Type B pancreatic cell (in vitro differentiated cells): ENCODE measurements around the gene MEX3D. TPM values are rescaled to one million over a fixed set of nuclear protein-coding genes. Genes with fewer than 3 reads are reported as not detected.

ENCODE experiments used
- DNase-seq: peaks from one replicate; pipeline ENCODE4 v3.0.0; 2021; ENCODE audit warnings: mixed read lengths; ENCODE audit not compliant: unreplicated experiment; ENCODE audit errors: extremely low spot score
- H3K27ac Mint-ChIP-seq: 2 replicates; pipeline ENCODE4 v1.8.0; 2021; ENCODE audit warnings: mild to moderate bottlenecking, mixed read lengths
- H3K27me3 Mint-ChIP-seq: 2 replicates; pipeline ENCODE4 v1.8.0; 2021; ENCODE audit warnings: mixed read lengths
- H3K36me3 Mint-ChIP-seq: 2 replicates; pipeline ENCODE4 v1.8.0; 2021; ENCODE audit warnings: mixed read lengths
- H3K4me1 Mint-ChIP-seq: one replicate; pipeline ENCODE4 v1.8.0; 2021; ENCODE audit warnings: mixed read lengths; ENCODE audit not compliant: unreplicated experiment
- H3K4me3 Mint-ChIP-seq: 2 replicates; pipeline ENCODE4 v1.8.0; 2021; ENCODE audit warnings: mild to moderate bottlenecking, mixed read lengths
- H3K9me3 Mint-ChIP-seq: 2 replicates; pipeline ENCODE4 v1.8.0; 2021; ENCODE audit warnings: mixed read lengths
- total RNA-seq: library from RNA; stranded (reverse); gene quantifications from 2 replicates; pipeline ENCODE4 v1.2.1, GENCODE V29; 2021; ENCODE audit warnings: low replicate concordance
- TF ChIP-seq, protein P1 (sequence below): fragments of 200-600 bp; sonication (generic); conservative IDR thresholded peaks from 2 replicates; pipeline ENCODE4 v1.5.0; 2021; ENCODE audit warnings: antibody characterized with exemption, mild to moderate bottlenecking

MEX3D gene
- total RNA-seq, 1 donor from 2014 or later = 82.0 TPM

DNA sequence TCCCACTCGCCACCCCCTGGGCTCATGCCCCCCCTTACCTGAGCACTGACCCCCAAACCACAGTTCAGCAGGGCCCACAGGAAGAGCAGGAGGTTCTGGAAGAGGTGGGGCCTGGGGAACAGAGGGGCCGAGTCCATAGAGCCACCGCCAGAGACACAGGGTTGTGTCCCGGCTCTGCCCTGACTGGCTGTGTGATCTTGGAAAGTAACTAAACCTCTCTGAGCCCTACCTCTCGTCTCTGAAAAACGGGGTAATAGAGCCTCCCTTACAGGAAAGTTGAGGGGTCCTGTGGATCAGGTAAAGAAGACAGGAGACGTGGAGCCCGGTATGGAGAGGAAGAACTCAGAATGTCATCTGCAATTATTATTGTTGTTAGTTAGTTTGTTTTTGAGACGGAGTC is 57.3 kb downstream of the MEX3D start:
- peak overlapping the region; percentile 43 for H3K4me3 Mint-ChIP-seq
- H3K4me1 Mint-ChIP-seq = peaks cover 11% of the 10 kb centered on the region
- H3K9me3 Mint-ChIP-seq = peaks cover 3% of the 10 kb centered on the region
- peaks cover 42% of the 10 kb centered on the region for H3K27me3 Mint-ChIP-seq
- H3K36me3 Mint-ChIP-seq = no peaks in the 10 kb centered on the region
- TF ChIP-seq, protein P1, sequence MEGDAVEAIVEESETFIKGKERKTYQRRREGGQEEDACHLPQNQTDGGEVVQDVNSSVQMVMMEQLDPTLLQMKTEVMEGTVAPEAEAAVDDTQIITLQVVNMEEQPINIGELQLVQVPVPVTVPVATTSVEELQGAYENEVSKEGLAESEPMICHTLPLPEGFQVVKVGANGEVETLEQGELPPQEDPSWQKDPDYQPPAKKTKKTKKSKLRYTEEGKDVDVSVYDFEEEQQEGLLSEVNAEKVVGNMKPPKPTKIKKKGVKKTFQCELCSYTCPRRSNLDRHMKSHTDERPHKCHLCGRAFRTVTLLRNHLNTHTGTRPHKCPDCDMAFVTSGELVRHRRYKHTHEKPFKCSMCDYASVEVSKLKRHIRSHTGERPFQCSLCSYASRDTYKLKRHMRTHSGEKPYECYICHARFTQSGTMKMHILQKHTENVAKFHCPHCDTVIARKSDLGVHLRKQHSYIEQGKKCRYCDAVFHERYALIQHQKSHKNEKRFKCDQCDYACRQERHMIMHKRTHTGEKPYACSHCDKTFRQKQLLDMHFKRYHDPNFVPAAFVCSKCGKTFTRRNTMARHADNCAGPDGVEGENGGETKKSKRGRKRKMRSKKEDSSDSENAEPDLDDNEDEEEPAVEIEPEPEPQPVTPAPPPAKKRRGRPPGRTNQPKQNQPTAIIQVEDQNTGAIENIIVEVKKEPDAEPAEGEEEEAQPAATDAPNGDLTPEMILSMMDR = no peak
- peak overlapping the region; percentile 43 for H3K27ac Mint-ChIP-seq
- no peak for DNase-seq

DNA sequence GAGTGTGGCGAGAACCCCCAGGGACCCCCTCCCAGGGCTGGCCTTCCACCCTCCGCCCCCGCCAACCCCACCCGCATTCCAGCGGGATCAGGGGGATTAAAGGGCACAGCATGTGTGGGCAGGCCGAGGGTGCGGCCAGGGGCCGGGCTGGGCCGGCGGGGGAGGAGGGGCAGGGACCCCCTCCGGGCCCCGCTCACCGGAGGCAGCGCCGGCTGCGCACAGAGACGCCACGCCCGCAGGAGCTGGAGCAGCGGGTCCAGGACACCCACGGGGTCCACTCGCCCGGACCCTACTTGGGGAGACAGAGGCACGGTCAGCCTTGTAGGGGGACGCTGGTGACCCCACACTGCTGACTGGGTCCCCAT is 57.7 kb downstream of the MEX3D start:
- TF ChIP-seq, protein P1 = no peak
- H3K4me1 Mint-ChIP-seq = peaks cover 11% of the 10 kb centered on the region
- H3K27me3 Mint-ChIP-seq = peaks cover 43% of the 10 kb centered on the region
- no peak overlapping the region for H3K4me3 Mint-ChIP-seq
- H3K27ac Mint-ChIP-seq = peak overlapping the region; percentile 43
- peak; percentile 68 for DNase-seq
- H3K36me3 Mint-ChIP-seq = no peaks in the 10 kb centered on the region
- peaks cover 3% of the 10 kb centered on the region for H3K9me3 Mint-ChIP-seq

DNA sequence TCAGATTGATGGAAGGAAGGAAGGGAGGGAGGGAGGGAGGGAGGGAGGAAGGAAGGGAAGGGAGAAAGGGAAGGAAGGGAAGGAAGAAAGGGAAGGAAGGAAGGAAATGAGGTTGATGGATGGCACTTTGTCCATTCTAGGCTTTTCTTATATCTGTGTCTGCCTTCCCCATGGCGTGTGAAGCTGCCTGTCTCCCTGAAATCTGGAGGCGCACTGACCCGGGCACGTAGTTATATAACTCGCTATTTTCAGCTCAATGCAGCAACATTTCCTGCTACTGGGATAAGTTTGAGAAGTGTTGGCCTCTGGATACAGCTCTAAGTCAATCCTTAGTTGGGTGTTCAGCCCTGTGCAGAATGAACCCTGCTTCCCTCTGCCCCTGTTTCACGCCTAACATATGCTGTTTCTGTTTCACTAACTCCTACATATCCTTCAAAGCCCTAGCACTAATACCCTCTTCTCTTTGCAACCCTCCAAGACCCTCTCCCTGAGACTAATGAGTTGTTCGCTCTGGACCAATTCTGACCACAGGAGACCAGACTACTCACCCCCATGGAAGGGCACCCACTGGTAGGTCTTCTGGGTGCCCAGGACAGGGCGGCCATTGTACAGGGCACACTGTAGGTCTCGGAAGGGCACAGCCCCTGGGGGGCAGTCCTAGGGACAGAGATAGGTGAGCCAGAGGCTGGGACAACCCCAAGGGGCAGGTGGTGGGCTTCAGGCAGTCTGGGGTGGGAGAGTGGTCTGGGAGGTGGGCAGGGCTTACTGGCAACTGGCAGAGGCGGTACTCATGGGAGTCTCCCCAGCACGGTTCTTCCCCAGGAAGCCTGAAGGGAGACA is 58.3 kb downstream of the MEX3D start:
- peaks cover 3% of the 10 kb centered on the region for H3K9me3 Mint-ChIP-seq
- peak overlapping the region; percentile 63 for H3K4me3 Mint-ChIP-seq
- peaks cover 45% of the 10 kb centered on the region for H3K27me3 Mint-ChIP-seq
- TF ChIP-seq, protein P1 = no peak
- DNase-seq = no peak
- peaks cover 11% of the 10 kb centered on the region for H3K4me1 Mint-ChIP-seq
- H3K36me3 Mint-ChIP-seq = no peaks in the 10 kb centered on the region
- peak overlapping the region; percentile 57 for H3K27ac Mint-ChIP-seq

DNA sequence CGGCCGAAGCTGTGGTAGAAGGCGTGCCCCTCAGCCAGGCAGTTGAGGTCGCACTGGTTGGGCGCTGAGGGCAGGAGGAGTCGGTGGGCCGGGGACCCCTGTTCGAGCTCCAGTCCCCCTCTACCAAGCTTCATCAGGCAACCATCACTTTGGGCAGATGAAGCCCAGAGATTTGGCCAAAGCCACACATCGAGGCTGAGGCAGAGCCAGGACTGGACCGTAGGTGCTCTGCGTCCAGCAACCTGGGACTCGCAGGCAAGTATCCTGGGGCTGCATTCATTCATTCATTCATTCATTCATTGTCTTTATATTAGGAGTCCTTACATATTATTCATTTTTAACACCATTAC is 59.6 kb downstream of the MEX3D start:
- Mint-ChIP-seq H3K9me3 (peaks cover 3% of the 10 kb centered on the region), H3K4me3 (peak overlapping the region; percentile 59), H3K4me1 (peaks cover 11% of the 10 kb centered on the region), H3K27me3 (peaks cover 44% of the 10 kb centered on the region), H3K27ac (no peak overlapping the region), H3K36me3 (no peaks in the 10 kb centered on the region)
- TF ChIP-seq, protein P1 = no peak
- DNase-seq = no peak

DNA sequence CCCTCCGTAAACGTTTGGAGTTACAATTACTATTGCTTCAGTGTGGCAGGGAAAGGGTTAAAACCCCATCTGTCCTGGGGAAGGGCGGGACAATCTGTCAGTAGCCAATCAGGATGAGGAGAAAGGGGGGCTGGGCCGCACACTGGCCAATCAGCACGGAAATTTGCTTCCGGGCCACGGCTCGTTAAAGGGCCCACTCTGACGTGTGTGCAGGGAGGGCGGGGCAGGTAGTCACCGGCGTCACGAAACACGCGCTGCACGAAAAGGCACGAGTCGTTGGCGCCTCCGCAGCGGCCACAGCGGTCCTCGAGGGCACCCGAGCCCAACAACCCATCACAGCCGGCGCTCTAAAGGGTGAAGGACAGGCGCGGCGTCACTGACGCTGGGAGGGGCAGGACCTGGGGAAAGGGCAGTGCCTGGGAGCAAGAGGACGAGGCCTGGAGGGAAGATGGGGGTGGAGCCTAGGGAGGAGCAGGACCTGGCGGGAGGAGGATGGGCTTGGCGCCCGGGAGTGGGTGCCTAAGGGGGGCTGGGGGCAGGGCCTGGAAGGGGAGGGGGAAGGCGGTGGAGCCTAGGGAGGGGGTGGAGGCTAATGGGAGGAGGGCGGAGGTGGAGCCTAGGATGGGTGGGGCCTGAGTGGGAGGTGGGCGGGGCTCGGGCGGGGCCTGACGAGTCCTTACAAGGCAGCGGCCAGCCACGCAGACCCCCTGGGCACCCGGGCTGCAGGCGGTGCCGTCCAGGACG is 60.2 kb downstream of the MEX3D start:
- H3K9me3 Mint-ChIP-seq = peaks cover 3% of the 10 kb centered on the region
- no peaks in the 10 kb centered on the region for H3K36me3 Mint-ChIP-seq
- peaks cover 11% of the 10 kb centered on the region for H3K4me1 Mint-ChIP-seq
- peaks cover 47% of the 10 kb centered on the region for H3K27me3 Mint-ChIP-seq
- TF ChIP-seq, protein P1 = no peak
- peak overlapping the region; percentile 98 for H3K27ac Mint-ChIP-seq
- peak overlapping the region; percentile 94 for H3K4me3 Mint-ChIP-seq
- peak; percentile 93 for DNase-seq
